ENCODE data around the gene NLGN4X.

GRCh38 chrX:5915783-5916182 is 312.9 kb downstream of the NLGN4X start:
- TF ChIP-seq SRF (IDR thresholded peaks at IDR 0.05; ENCODE audit: low read depth) (no peak), POLR2A (IDR thresholded peaks at IDR 0.05; ENCODE audit: borderline replicate concordance, extremely low read depth, insufficient read depth, insufficient read length) (no peak), EZH2 (IDR thresholded peaks at IDR 0.05) (no peak)
- TF ChIP-seq, protein P1, sequence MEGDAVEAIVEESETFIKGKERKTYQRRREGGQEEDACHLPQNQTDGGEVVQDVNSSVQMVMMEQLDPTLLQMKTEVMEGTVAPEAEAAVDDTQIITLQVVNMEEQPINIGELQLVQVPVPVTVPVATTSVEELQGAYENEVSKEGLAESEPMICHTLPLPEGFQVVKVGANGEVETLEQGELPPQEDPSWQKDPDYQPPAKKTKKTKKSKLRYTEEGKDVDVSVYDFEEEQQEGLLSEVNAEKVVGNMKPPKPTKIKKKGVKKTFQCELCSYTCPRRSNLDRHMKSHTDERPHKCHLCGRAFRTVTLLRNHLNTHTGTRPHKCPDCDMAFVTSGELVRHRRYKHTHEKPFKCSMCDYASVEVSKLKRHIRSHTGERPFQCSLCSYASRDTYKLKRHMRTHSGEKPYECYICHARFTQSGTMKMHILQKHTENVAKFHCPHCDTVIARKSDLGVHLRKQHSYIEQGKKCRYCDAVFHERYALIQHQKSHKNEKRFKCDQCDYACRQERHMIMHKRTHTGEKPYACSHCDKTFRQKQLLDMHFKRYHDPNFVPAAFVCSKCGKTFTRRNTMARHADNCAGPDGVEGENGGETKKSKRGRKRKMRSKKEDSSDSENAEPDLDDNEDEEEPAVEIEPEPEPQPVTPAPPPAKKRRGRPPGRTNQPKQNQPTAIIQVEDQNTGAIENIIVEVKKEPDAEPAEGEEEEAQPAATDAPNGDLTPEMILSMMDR (IDR thresholded peaks at IDR 0.05 in 2 of 3, conservative IDR thresholded peaks at IDR 0.05 in 1 of 3; ENCODE audit: borderline replicate concordance in 1 of 3, insufficient read depth in 1 of 3, low read depth in 2 of 3, low read length in 2 of 3): no peak
- TF ChIP-seq, protein P2, sequence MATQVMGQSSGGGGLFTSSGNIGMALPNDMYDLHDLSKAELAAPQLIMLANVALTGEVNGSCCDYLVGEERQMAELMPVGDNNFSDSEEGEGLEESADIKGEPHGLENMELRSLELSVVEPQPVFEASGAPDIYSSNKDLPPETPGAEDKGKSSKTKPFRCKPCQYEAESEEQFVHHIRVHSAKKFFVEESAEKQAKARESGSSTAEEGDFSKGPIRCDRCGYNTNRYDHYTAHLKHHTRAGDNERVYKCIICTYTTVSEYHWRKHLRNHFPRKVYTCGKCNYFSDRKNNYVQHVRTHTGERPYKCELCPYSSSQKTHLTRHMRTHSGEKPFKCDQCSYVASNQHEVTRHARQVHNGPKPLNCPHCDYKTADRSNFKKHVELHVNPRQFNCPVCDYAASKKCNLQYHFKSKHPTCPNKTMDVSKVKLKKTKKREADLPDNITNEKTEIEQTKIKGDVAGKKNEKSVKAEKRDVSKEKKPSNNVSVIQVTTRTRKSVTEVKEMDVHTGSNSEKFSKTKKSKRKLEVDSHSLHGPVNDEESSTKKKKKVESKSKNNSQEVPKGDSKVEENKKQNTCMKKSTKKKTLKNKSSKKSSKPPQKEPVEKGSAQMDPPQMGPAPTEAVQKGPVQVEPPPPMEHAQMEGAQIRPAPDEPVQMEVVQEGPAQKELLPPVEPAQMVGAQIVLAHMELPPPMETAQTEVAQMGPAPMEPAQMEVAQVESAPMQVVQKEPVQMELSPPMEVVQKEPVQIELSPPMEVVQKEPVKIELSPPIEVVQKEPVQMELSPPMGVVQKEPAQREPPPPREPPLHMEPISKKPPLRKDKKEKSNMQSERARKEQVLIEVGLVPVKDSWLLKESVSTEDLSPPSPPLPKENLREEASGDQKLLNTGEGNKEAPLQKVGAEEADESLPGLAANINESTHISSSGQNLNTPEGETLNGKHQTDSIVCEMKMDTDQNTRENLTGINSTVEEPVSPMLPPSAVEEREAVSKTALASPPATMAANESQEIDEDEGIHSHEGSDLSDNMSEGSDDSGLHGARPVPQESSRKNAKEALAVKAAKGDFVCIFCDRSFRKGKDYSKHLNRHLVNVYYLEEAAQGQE (IDR thresholded peaks at IDR 0.05; ENCODE audit: low read depth): no peak

All from HCT116 (cell line).